SU-DHL-6 (cell line): ENCODE results near the gene TNS1.

Experiments
- H2AFZ ChIP-seq: fragments of 200-600 bp; sonication (generic); 2 replicates; pipeline ENCODE4 v1.6.1; 2014; ENCODE audit warnings: low read depth, mild to moderate bottlenecking, moderate library complexity, mixed read lengths, antibody characterized with exemption, low read length; ENCODE audit not compliant: severe bottlenecking
- H3F3A ChIP-seq: fragments of 200-600 bp; shearing (Covaris generic); 2 replicates; pipeline ENCODE4 v1.6.0; 2016; ENCODE audit warnings: antibody characterized with exemption, mild to moderate bottlenecking; ENCODE audit not compliant: insufficient read depth
- H3K27ac ChIP-seq: fragments of 200-600 bp; sonication (generic); 2 replicates; pipeline ENCODE4 v1.5.1; 2016; ENCODE audit warnings: low read depth, mild to moderate bottlenecking, low read length, moderate library complexity, mixed read lengths
- H3K27me3 ChIP-seq: fragments of 200-600 bp; sonication (generic), shearing (Covaris generic); 2 replicates; pipeline ENCODE4 v1.6.0; 2014; ENCODE audit warnings: mild to moderate bottlenecking, low read length
- H3K36me3 ChIP-seq: fragments of 200-600 bp; sonication (generic); 2 replicates; pipeline ENCODE4 v1.6.1; 2014; ENCODE audit warnings: mild to moderate bottlenecking, low read length, mixed read lengths
- H3K4me2 ChIP-seq: fragments of 300-600, 200-600 bp; shearing (Covaris generic), sonication (generic); 2 replicates; pipeline ENCODE4 v1.6.0; 2014; ENCODE audit warnings: low read length, low read depth, mild to moderate bottlenecking; ENCODE audit not compliant: poor library complexity, severe bottlenecking
- H3K4me3 ChIP-seq: fragments of 200-600 bp; sonication (generic); 2 replicates; pipeline ENCODE4 v1.5.1; 2014; ENCODE audit warnings: antibody characterized with exemption, low read length, mild to moderate bottlenecking, mixed read lengths; ENCODE audit not compliant: insufficient read depth, poor library complexity, severe bottlenecking
- H3K79me2 ChIP-seq: fragments of 200-600 bp; sonication (generic); 2 replicates; pipeline ENCODE4 v1.6.1; 2014; ENCODE audit warnings: mild to moderate bottlenecking, low read length, moderate library complexity; ENCODE audit not compliant: insufficient read depth
- H3K9ac ChIP-seq: fragments of 200-600 bp; sonication (generic); 2 replicates; pipeline ENCODE4 v1.7.0; 2014; ENCODE audit warnings: mild to moderate bottlenecking, low read length
- H3K9me2 ChIP-seq: fragments of 200-600 bp; sonication (generic); replicated peaks from 2 replicates; pipeline ENCODE4 v1.6.1; 2014; ENCODE audit warnings: low read length; ENCODE audit not compliant: insufficient read depth
- H3K9me3 ChIP-seq: fragments of 200-600 bp; sonication (generic); 2 replicates; pipeline ENCODE4 v1.6.1; 2014; ENCODE audit warnings: low read length, mixed read lengths; ENCODE audit not compliant: insufficient read depth
- H4K20me1 ChIP-seq: fragments of 200-600 bp; sonication (generic); 2 replicates; pipeline ENCODE4 v1.6.1; 2014; ENCODE audit warnings: low read depth, mild to moderate bottlenecking, antibody characterized with exemption, low read length, moderate library complexity, mixed read lengths
- CTCF ChIP-seq: fragments of 200-600 bp; sonication (generic); IDR thresholded peaks from one replicate; pipeline ENCODE4 v1.5.1; 2017; ENCODE audit warnings: antibody characterized with exemption, mild to moderate bottlenecking, low read length, moderate library complexity; ENCODE audit not compliant: insufficient read depth, poor library complexity, severe bottlenecking
- EZH2phosphoT487 ChIP-seq: fragments of 200-600 bp; sonication (generic), shearing (Covaris generic); conservative IDR thresholded peaks from 2 replicates; pipeline ENCODE4 v1.6.1; 2018; ENCODE audit warnings: mild to moderate bottlenecking, antibody characterized with exemption, low read length, moderate library complexity, mixed read lengths

TNS1 gene

GRCh38 chr2:217945530-217945929 lies 57.3 kb downstream of the TNS1 start:
- H2AFZ ChIP-seq, result no peak overlapping the region
- TF ChIP-seq CTCF (no peak), EZH2phosphoT487 (no peak)
- H3K4me2 ChIP-seq, result no peak overlapping the region
- no peaks in the 10 kb centered on the region for H3K9me2 ChIP-seq
- no peak overlapping the region for H3K9ac ChIP-seq
- no peaks in the 10 kb centered on the region for H3K9me3 ChIP-seq
- no peaks in the 10 kb centered on the region for H4K20me1 ChIP-seq
- H3K4me3 ChIP-seq, result no peak overlapping the region
- no peaks in the 10 kb centered on the region for H3K36me3 ChIP-seq
- no peaks in the 10 kb centered on the region for H3K27me3 ChIP-seq
- no peak overlapping the region for H3K27ac ChIP-seq
- no peaks in the 10 kb centered on the region for H3K79me2 ChIP-seq
- no peaks in the 10 kb centered on the region for H3F3A ChIP-seq

- Histone ChIP-seq H4K20me1 (no peaks in the 10 kb centered on the region), H3K9ac (no peak overlapping the region), H3K79me2 (no peaks in the 10 kb centered on the region), H3K4me3 (no peak overlapping the region), H3K9me2 (no peaks in the 10 kb centered on the region), H3K36me3 (no peaks in the 10 kb centered on the region), H3K27ac (no peak overlapping the region), H2AFZ (no peak overlapping the region), H3K9me3 (no peaks in the 10 kb centered on the region), H3F3A (no peaks in the 10 kb centered on the region), H3K4me2 (no peak overlapping the region), H3K27me3 (no peaks in the 10 kb centered on the region)
- TF ChIP-seq EZH2phosphoT487 (no peak), CTCF (no peak)
Observed at GRCh38 chr2:217944923-217945322, 57.9 kb downstream of the TNS1 start.

GRCh38 chr2:217944366-217944765 lies 58.4 kb downstream of the TNS1 start:
- no peaks in the 10 kb centered on the region for H3F3A ChIP-seq
- H3K4me2 ChIP-seq, result no peak overlapping the region
- H2AFZ ChIP-seq, result no peak overlapping the region
- TF ChIP-seq EZH2phosphoT487, result no peak
- no peak for TF ChIP-seq CTCF
- no peaks in the 10 kb centered on the region for H3K79me2 ChIP-seq
- no peaks in the 10 kb centered on the region for H3K36me3 ChIP-seq
- H3K9ac ChIP-seq, result no peak overlapping the region
- H3K27ac ChIP-seq, result no peak overlapping the region
- H4K20me1 ChIP-seq, result no peaks in the 10 kb centered on the region
- H3K4me3 ChIP-seq, result no peak overlapping the region
- H3K9me3 ChIP-seq, result no peaks in the 10 kb centered on the region
- H3K9me2 ChIP-seq, result no peaks in the 10 kb centered on the region
- H3K27me3 ChIP-seq, result no peaks in the 10 kb centered on the region
